HCT116 (cell line): Measurements from ENCODE around the gene STAC. TPM values are rescaled to one million over a fixed set of nuclear protein-coding genes. Genes with fewer than 3 reads are reported as not detected.

Experiments used
- ATAC-seq: fragments of 200-7000 bp; cut with Tn5 transposase; 2 replicates; pipeline ENCODE4 v1.9.1; 2020; ENCODE audit warnings: mild to moderate bottlenecking, moderate library complexity
- BruUV-seq: library from RNA; stranded (reverse); fragments of 400-500 nt; replicated peaks from 2 replicates; lab custom pipeline; 2021; lab: Mats Ljungman, UMichigan
- CTCF ChIA-PET: fragments of 300-600 bp; sonication (Branson Sonifier 250); formaldehyde crosslinking; loops from one replicate; lab custom pipeline; 2021; ENCODE audit warnings: antibody characterized with exemption; lab: Charles Lee
- POLR2A ChIA-PET: fragments of 300-600, 350-600 bp; sonication (Branson Sonifier 250); formaldehyde crosslinking; loops from one replicate; lab custom pipeline; 2021; ENCODE audit warnings: antibody characterized with exemption; lab: Charles Lee
- RAD21 ChIA-PET, 2 experiments: fragments of 300-600 bp; sonication (Branson Sonifier 250); formaldehyde crosslinking; loops; one replicate each; lab custom pipeline; 2023; ENCODE audit warnings: low total read pairs in 2 of 2; ENCODE audit not compliant: uncharacterized antibody in 2 of 2, unreplicated experiment in 2 of 2, low non-redundant PET in 1 of 2; lab: Charles Lee
- DNase-seq: peaks from one replicate; pipeline ENCODE4 v3.0.0-alpha.2; 2010; ENCODE audit warnings: low read depth, low spot score
- H2AFZ ChIP-seq: fragments of 200-600 bp; shearing (Covaris generic), sonication (generic); 2 replicates; pipeline ENCODE4 v1.6.1; 2017; ENCODE audit warnings: low read depth, mixed run types, mixed read lengths, antibody characterized with exemption, low read length; ENCODE audit not compliant: poor library complexity, severe bottlenecking
- H3K27ac ChIP-seq: 2 replicates; pipeline ENCODE4 v1.5.1; 2012; ENCODE audit warnings: low read depth, low read length
- H3K27me3 ChIP-seq: fragments of 200-600 bp; sonication (generic); 2 replicates; pipeline ENCODE4 v1.6.1; 2016; ENCODE audit warnings: mixed run types, low read length, mixed read lengths; ENCODE audit not compliant: insufficient read depth
- H3K36me3 ChIP-seq, 2 experiments: fragments of 200-500 bp in 1 of 2; fragments of 200-600 bp in 1 of 2; sonication (Bioruptor generic) in 1 of 2; sonication (generic) in 1 of 2; 2 replicates each; pipeline versions ENCODE4 v1.5.1 to v1.6.1; 2014 to 2016; ENCODE audit warnings: low read length in 2 of 2, inconsistent platforms in 1 of 2, mixed read lengths in 1 of 2, mixed run types in 1 of 2; ENCODE audit not compliant: insufficient read depth in 2 of 2, control insufficient read depth in 1 of 2
- H3K4me1 ChIP-seq, 2 experiments: fragments of 200-600 bp in 1 of 2; sonication (generic) in 1 of 2; 2 replicates each; pipeline versions ENCODE4 v1.5.1 to v1.6.1; 2012 to 2017; ENCODE audit warnings: low read length in 2 of 2, inconsistent platforms in 1 of 2, mild to moderate bottlenecking in 1 of 2, mixed read lengths in 1 of 2, mixed run types in 1 of 2, moderate library complexity in 1 of 2; ENCODE audit not compliant: insufficient read depth in 2 of 2, control insufficient read depth in 1 of 2
- H3K4me2 ChIP-seq: fragments of 200-600 bp; sonication (generic); 2 replicates; pipeline ENCODE4 v1.6.1; 2017; ENCODE audit warnings: mixed run types, low read length, mixed read lengths
- H3K4me3 ChIP-seq, 2 experiments: fragments of 200-600 bp in 1 of 2; sonication (generic) in 1 of 2; replicated peaks in 1 of 2; 2 replicates each; pipeline ENCODE4 v1.5.1; 2011 to 2016; ENCODE audit warnings: low read length in 2 of 2, control low read depth in 1 of 2, low read depth in 1 of 2, mild to moderate bottlenecking in 1 of 2, mixed read lengths in 1 of 2, mixed run types in 1 of 2
- H3K79me2 ChIP-seq: fragments of 200-600 bp; sonication (generic); 2 replicates; pipeline ENCODE4 v1.6.1; 2017; ENCODE audit warnings: mild to moderate bottlenecking, mixed run types, low read length, moderate library complexity, mixed read lengths; ENCODE audit not compliant: insufficient read depth
- H3K9ac ChIP-seq: fragments of 200-600 bp; sonication (generic); 2 replicates; pipeline ENCODE4 v1.6.1; 2016; ENCODE audit warnings: low read length, mixed read lengths
- H3K9me2 ChIP-seq: fragments of 200-600 bp; sonication (generic), shearing (Covaris generic); 2 replicates; pipeline ENCODE4 v1.6.1; 2017; ENCODE audit warnings: mixed run types, mild to moderate bottlenecking, moderate library complexity; ENCODE audit not compliant: insufficient read depth
- H3K9me3 ChIP-seq, 2 experiments: fragments of 200-500 bp in 1 of 2; fragments of 200-600 bp in 1 of 2; sonication (Bioruptor generic) in 1 of 2; sonication (generic) in 1 of 2; 2 replicates each; pipeline ENCODE4 v1.6.1; 2014 to 2017; ENCODE audit warnings: low read length in 2 of 2, mixed read lengths in 2 of 2, inconsistent platforms in 1 of 2, low read depth in 1 of 2, mild to moderate bottlenecking in 1 of 2, mixed run types in 1 of 2, moderate library complexity in 1 of 2; ENCODE audit not compliant: control insufficient read depth in 1 of 2, insufficient read depth in 1 of 2
- H4K20me1 ChIP-seq: fragments of 200-600 bp; sonication (generic), shearing (Covaris generic); 2 replicates; pipeline ENCODE4 v1.6.1; 2017; ENCODE audit warnings: mixed run types, mild to moderate bottlenecking, moderate library complexity; ENCODE audit not compliant: insufficient read depth
- CBX3 ChIP-seq: IDR thresholded peaks from 2 replicates; pipeline ENCODE4 v1.6.1; 2012; ENCODE audit warnings: low read depth
- CEBPB ChIP-seq: IDR thresholded peaks from 2 replicates; pipeline ENCODE4 v1.6.1; 2012; ENCODE audit warnings: low read depth
- EGR1 ChIP-seq: IDR thresholded peaks from 2 replicates; pipeline ENCODE4 v1.6.1; 2012; ENCODE audit warnings: low read depth
- ELF1 ChIP-seq: IDR thresholded peaks from 2 replicates; pipeline ENCODE4 v1.6.1; 2012; ENCODE audit warnings: low read depth, borderline replicate concordance
- MAX ChIP-seq: IDR thresholded peaks from 2 replicates; pipeline ENCODE4 v1.6.1; 2012
- POLR2A ChIP-seq: IDR thresholded peaks from 2 replicates; pipeline ENCODE4 v1.7.0; 2011; ENCODE audit warnings: borderline replicate concordance; ENCODE audit not compliant: insufficient read depth, insufficient read length; ENCODE audit errors: extremely low read depth
- POLR2AphosphoS5 ChIP-seq: IDR thresholded peaks from 2 replicates; pipeline ENCODE4 v1.6.1; 2011; ENCODE audit warnings: mild to moderate bottlenecking, low read depth, low read length, moderate library complexity
- RAD21 ChIP-seq: IDR thresholded peaks from 2 replicates; pipeline ENCODE4 v1.6.1; 2012; ENCODE audit warnings: low read depth, mild to moderate bottlenecking
- SIN3A ChIP-seq: IDR thresholded peaks from 2 replicates; pipeline ENCODE4 v1.6.1; 2012; ENCODE audit warnings: low read depth
- SRF ChIP-seq: IDR thresholded peaks from 2 replicates; pipeline ENCODE4 v1.6.1; 2012; ENCODE audit warnings: low read depth
- YY1 ChIP-seq: IDR thresholded peaks from 2 replicates; pipeline ENCODE4 v1.6.1; 2011; ENCODE audit warnings: low read length, low read depth, moderate library complexity, mild to moderate bottlenecking; ENCODE audit not compliant: insufficient replicate concordance; ENCODE audit errors: extremely low read depth
- intact Hi-C: fragments of 100-400 bp; cut with micrococcal nuclease; formaldehyde crosslinking; loops from 2 replicates; pipeline ENCODE4 v1.10.0; 2022
- total RNA-seq: library from RNA; stranded (reverse); gene quantifications from one replicate; pipeline ENCODE4 v1.2.1, GENCODE V29; 2021; ENCODE audit not compliant: unreplicated experiment
- TF ChIP-seq, protein P1 (sequence below): IDR thresholded peaks from 2 replicates; pipeline ENCODE4 v1.6.1; 2012

The STAC gene
- total RNA-seq, 1 experiment from 2014 or later: not detected

DNA sequence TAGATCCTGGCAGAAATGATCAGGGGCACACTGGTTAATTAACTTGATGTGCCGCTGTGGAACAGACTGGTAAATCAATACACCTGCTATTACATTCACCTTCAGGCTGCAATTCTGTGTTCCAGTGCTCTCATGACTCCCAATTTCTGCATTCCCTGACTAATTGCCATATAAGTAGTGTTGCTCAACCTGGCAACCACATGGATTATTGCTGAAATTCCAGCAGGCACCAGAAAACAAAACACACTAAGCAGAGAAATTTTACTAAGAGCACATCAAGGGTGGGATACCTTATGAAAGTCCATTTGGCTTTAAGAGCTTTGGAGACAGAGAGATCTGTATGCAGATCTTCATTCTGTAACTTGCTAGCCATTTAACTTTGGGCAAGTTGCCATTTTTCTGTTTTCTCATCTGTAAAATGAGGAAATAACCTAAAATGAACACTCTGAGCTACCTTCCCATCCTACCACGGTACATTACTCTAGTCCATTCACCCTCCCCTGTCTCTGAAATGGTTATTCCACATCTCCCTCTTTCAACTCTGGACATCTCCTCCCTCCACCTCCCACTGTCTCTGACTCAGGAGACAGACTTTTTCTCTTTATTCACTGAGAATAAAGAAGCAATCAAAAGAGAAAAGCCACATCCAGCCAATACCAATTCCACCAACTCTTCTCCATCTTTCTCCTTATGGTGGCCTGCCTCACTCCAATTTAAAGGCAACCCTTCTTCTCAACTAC lies 54.6 kb downstream of the STAC start:
- no peak for TF ChIP-seq POLR2A
- no peak for TF ChIP-seq YY1
- no peak for TF ChIP-seq ELF1
- TF ChIP-seq CBX3: no peak
- TF ChIP-seq SRF: no peak
- no peak for TF ChIP-seq RAD21
- TF ChIP-seq POLR2AphosphoS5: no peak
- TF ChIP-seq SIN3A: no peak
- TF ChIP-seq CEBPB: no peak
- TF ChIP-seq, protein P1, sequence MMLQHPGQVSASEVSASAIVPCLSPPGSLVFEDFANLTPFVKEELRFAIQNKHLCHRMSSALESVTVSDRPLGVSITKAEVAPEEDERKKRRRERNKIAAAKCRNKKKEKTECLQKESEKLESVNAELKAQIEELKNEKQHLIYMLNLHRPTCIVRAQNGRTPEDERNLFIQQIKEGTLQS: no peak
- no peak for TF ChIP-seq MAX
- TF ChIP-seq EGR1: no peak
- TF ChIP-seq, all 23 proteins: peak for 0
- no peaks in the 10 kb centered on the region for H3K9me2 ChIP-seq
- no peaks in the 10 kb centered on the region for H3K4me1 ChIP-seq
- H3K4me3 ChIP-seq: no peak overlapping the region
- ChIA-PET RAD21 (no interaction called here), CTCF (no interaction called here), POLR2A (no interaction called here)
- H3K9ac ChIP-seq: no peak overlapping the region
- DNase-seq (no peak), ATAC-seq (no peak)
- H3K36me3 ChIP-seq: no peaks in the 10 kb centered on the region
- no peak overlapping the region for H3K27ac ChIP-seq
- H2AFZ ChIP-seq: no peak overlapping the region
- H3K79me2 ChIP-seq: no peaks in the 10 kb centered on the region
- no peak overlapping the region for H3K4me2 ChIP-seq
- no peaks in the 10 kb centered on the region for H3K9me3 ChIP-seq
- intact Hi-C loops: no loop called here
- no TSS peak for BruUV-seq
- no peaks in the 10 kb centered on the region for H4K20me1 ChIP-seq
- peaks cover 6% of the 10 kb centered on the region for H3K27me3 ChIP-seq
